ENCODE measurements around the gene SGCB.

DNA sequence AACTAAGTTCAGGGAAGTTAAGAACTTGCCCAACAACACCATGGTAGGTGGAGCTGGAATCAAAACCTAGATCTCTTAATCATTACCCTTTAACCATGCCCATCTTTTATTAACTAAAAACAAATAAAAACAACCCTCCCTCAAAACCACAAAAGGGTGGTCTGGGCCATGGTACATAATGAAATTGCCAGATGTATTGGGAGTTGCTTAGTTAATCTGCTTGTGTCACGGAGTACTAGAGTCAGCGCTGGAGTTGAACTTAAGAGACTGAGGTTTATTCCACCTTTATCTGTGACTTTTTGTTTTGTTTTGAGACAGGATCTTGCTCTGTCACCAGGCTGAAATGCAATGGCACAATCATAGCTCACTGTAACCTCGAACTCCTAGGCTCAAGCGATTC, 31.2 kb downstream of the SGCB start:
- TF ChIP-seq SIN3A (IDR thresholded peaks at IDR 0.05; ENCODE audit: borderline replicate concordance, insufficient read depth, low read length), result no peak
- no peak for TF ChIP-seq POLR2AphosphoS5 (IDR thresholded peaks at IDR 0.05; ENCODE audit: low read depth, low read length)
- TF ChIP-seq, protein P1, sequence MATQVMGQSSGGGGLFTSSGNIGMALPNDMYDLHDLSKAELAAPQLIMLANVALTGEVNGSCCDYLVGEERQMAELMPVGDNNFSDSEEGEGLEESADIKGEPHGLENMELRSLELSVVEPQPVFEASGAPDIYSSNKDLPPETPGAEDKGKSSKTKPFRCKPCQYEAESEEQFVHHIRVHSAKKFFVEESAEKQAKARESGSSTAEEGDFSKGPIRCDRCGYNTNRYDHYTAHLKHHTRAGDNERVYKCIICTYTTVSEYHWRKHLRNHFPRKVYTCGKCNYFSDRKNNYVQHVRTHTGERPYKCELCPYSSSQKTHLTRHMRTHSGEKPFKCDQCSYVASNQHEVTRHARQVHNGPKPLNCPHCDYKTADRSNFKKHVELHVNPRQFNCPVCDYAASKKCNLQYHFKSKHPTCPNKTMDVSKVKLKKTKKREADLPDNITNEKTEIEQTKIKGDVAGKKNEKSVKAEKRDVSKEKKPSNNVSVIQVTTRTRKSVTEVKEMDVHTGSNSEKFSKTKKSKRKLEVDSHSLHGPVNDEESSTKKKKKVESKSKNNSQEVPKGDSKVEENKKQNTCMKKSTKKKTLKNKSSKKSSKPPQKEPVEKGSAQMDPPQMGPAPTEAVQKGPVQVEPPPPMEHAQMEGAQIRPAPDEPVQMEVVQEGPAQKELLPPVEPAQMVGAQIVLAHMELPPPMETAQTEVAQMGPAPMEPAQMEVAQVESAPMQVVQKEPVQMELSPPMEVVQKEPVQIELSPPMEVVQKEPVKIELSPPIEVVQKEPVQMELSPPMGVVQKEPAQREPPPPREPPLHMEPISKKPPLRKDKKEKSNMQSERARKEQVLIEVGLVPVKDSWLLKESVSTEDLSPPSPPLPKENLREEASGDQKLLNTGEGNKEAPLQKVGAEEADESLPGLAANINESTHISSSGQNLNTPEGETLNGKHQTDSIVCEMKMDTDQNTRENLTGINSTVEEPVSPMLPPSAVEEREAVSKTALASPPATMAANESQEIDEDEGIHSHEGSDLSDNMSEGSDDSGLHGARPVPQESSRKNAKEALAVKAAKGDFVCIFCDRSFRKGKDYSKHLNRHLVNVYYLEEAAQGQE (IDR thresholded peaks at IDR 0.05; ENCODE audit: insufficient read depth in 1 of 2, low read depth in 2 of 2, low read length in 2 of 2), result no peak

Measured in PFSK-1 (cell line).